ENCODE measurements around the gene ADAM12.

The ADAM12 gene

GRCh38 chr10:126084369-126084768, 303.9 kb downstream of the ADAM12 start:
- H3K4me3 ChIP-seq (ENCODE audit: control insufficient read depth, low read depth, low read length), result no peak overlapping the region
- DNase-seq (ENCODE audit: low read depth), result no peak
- TF ChIP-seq CTCF (IDR thresholded peaks at IDR 0.05; ENCODE audit: control insufficient read depth, insufficient read depth, low read depth, low read length, missing control alignments), result no peak

DNA sequence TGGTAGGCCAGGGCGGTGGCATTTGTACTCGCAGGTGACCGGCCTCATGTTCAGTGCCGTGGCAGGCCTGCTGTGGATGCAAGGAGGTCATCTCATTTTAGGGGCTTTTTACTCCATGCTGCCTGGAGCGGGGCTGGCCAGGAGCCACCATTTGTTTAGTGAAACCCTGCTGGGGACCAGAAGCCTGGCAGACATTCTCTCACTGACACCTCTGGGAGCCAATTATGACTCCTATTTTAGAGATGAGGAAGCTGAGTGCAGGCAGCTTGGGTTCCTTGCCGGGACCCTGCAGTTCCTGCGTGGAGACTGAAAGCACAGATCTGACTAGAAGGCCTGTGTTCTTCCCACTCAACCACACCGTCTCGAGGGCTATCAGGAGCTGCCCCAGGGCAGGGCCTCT, 305.3 kb downstream of the ADAM12 start:
- no peak for TF ChIP-seq CTCF (IDR thresholded peaks at IDR 0.05; ENCODE audit: control insufficient read depth, insufficient read depth, low read depth, low read length, missing control alignments)
- no peak for DNase-seq (ENCODE audit: low read depth)
- H3K4me3 ChIP-seq (ENCODE audit: control insufficient read depth, low read depth, low read length), result no peak overlapping the region

- DNase-seq (ENCODE audit: low read depth), result no peak
- no peak for TF ChIP-seq CTCF (IDR thresholded peaks at IDR 0.05; ENCODE audit: control insufficient read depth, insufficient read depth, low read depth, low read length, missing control alignments)
- H3K4me3 ChIP-seq (ENCODE audit: control insufficient read depth, low read depth, low read length), result no peak overlapping the region
Measured at GRCh38 chr10:126081841-126082466, 306.3 kb downstream of the ADAM12 start.

DNA sequence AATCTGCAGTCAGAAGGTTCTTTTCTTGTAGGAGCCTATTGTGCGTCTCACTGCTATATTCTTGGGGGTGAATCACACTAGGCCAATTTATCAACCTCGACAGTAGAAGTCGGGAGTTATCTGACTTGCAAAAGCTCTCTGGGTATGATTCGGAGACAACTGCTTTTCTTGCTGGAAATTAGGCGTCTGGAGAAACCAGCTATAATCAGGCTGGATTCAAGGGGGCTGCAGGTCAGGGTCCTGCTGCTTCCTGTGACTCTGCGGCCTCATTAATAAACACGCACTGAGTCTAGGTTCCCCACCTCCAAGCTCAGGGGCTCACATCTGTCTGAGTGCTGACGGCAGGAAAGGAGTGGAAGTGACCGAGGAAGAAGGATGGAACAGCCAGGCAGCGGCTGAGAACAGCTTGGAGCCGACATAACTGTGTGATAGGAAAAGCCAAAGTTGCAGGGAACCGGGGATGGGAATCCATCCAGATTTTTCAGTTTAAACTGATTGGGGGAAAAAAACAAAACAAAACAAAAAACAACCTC, 307.3 kb downstream of the ADAM12 start:
- H3K4me3 ChIP-seq (ENCODE audit: control insufficient read depth, low read depth, low read length), result no peak overlapping the region
- TF ChIP-seq CTCF (IDR thresholded peaks at IDR 0.05; ENCODE audit: control insufficient read depth, insufficient read depth, low read depth, low read length, missing control alignments), result no peak
- DNase-seq (ENCODE audit: low read depth), result no peak

DNA sequence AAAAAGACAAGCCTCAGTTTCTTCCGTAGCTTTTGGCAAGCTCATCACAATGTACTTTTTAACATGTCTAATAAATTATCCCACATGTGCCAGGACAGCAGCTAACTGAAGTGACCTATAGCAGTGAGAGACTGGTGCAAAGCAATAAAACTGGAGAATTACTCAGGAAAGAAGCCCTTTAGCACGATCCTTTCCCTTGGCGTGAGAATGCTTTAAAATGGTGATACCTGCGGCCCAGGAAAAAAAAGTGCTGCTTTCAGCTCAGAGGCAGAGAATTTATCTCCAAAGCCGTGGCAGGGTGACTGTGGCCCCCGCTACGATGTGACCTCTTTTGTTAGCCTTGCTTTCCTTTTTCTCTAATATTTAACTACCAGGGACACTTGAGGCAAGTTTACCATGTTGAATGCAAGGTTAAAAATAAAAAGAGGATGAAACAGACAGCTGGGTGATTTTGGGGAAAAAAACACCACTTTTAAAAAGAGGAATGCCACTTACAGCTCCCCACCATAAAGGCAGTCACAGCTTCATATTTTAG, 307.9 kb downstream of the ADAM12 start:
- no peak overlapping the region for H3K4me3 ChIP-seq (ENCODE audit: control insufficient read depth, low read depth, low read length)
- no peak for TF ChIP-seq CTCF (IDR thresholded peaks at IDR 0.05; ENCODE audit: control insufficient read depth, insufficient read depth, low read depth, low read length, missing control alignments)

DNA sequence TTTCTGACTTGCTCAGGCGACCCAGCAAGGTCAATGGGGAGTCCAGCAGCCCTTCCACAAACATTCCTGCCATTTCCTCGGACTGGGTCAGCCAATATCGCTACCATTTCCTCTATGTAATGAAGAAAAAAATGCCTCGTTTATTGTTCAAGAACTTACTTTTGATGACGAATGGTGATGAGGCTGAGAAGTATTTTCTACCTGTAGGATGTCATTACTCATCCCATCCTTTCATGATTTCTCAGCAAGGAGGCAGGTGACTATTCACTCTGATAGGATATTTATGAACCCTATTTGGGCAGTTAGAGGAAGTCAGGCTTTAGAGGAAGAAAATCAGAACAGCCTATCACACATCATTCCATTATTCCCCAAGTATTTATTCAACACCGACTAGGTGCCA, 313.3 kb downstream of the ADAM12 start:
- no peak overlapping the region for H3K4me3 ChIP-seq (ENCODE audit: control insufficient read depth, low read depth, low read length)
- no peak for DNase-seq (ENCODE audit: low read depth)
- no peak for TF ChIP-seq CTCF (IDR thresholded peaks at IDR 0.05; ENCODE audit: control insufficient read depth, insufficient read depth, low read depth, low read length, missing control alignments)

More for the DNA sequence above, 307.9 kb downstream of the ADAM12 start:
- DNase-seq (ENCODE audit: low read depth), result no peak
